Panc1 (cell line): ENCODE data around the gene HEATR5B. TPM values are rescaled to one million over a fixed set of nuclear protein-coding genes. Genes with fewer than 3 reads are reported as not detected.

Experiments used
- ATAC-seq: fragments of 200-7000 bp; cut with Tn5 transposase; 2 replicates; pipeline ENCODE4 v1.9.1; 2020; ENCODE audit warnings: mild to moderate bottlenecking, moderate library complexity
- BruUV-seq: library from RNA; stranded (reverse); fragments of 400-500 nt; replicated peaks from 2 replicates; lab custom pipeline; 2021; lab: Mats Ljungman, UMichigan
- CTCF ChIA-PET: fragments of 300-600 bp; sonication (Branson Sonifier 250); formaldehyde crosslinking; loops from one replicate; lab custom pipeline; 2022; ENCODE audit warnings: antibody characterized with exemption; lab: Charles Lee
- POLR2A ChIA-PET: fragments of 300-600 bp; sonication (Branson Sonifier 250); formaldehyde crosslinking; loops from one replicate; lab custom pipeline; 2022; ENCODE audit warnings: antibody characterized with exemption; lab: Charles Lee
- DNase-seq: peaks from one replicate; pipeline ENCODE4 v3.0.0-alpha.2; 2010; ENCODE audit warnings: low read depth, low spot score
- H3K27ac ChIP-seq: 2 replicates; pipeline ENCODE4 v1.5.1; 2011; ENCODE audit warnings: mild to moderate bottlenecking, low read length, inconsistent platforms
- H3K27me3 ChIP-seq: fragments of 200-500 bp; sonication (Bioruptor generic); 2 replicates; pipeline ENCODE4 v1.6.0; 2014; ENCODE audit warnings: low read length, inconsistent platforms; ENCODE audit not compliant: control insufficient read depth, insufficient read depth
- H3K36me3 ChIP-seq: fragments of 200-500 bp; sonication (Bioruptor generic); 2 replicates; pipeline ENCODE4 v1.5.1; 2014; ENCODE audit warnings: inconsistent platforms, mild to moderate bottlenecking, low read length, moderate library complexity; ENCODE audit not compliant: control insufficient read depth, insufficient read depth
- H3K4me1 ChIP-seq: 2 replicates; pipeline ENCODE4 v1.5.1; 2011; ENCODE audit warnings: inconsistent platforms, mild to moderate bottlenecking, low read length, moderate library complexity; ENCODE audit not compliant: control insufficient read depth, insufficient read depth
- H3K4me3 ChIP-seq, 2 experiments: 2 replicates each; pipeline ENCODE4 v1.5.1; 2011 to 2012; ENCODE audit warnings: low read depth in 2 of 2, low read length in 2 of 2, mild to moderate bottlenecking in 2 of 2, inconsistent platforms in 1 of 2, moderate library complexity in 1 of 2
- H3K9me3 ChIP-seq: fragments of 200-500 bp; sonication (Bioruptor generic); 2 replicates; pipeline ENCODE4 v1.5.1; 2014; ENCODE audit warnings: low read depth, mild to moderate bottlenecking, inconsistent platforms, low read length, moderate library complexity; ENCODE audit not compliant: control insufficient read depth, insufficient read depth
- CTCF ChIP-seq: fragments of 450-650 bp; IDR thresholded peaks from 2 replicates; pipeline ENCODE4 v1.5.1; 2017; ENCODE audit warnings: mild to moderate bottlenecking
- POLR2AphosphoS5 ChIP-seq: IDR thresholded peaks from 2 replicates; pipeline ENCODE4 v1.6.1; 2012; ENCODE audit warnings: mild to moderate bottlenecking, low read depth, low read length, moderate library complexity
- SIN3A ChIP-seq: IDR thresholded peaks from 2 replicates; pipeline ENCODE4 v1.6.1; 2012; ENCODE audit warnings: low read depth, mild to moderate bottlenecking, low read length, moderate library complexity, borderline replicate concordance; ENCODE audit not compliant: insufficient read depth
- TCF7L2 ChIP-seq: IDR thresholded peaks from 2 replicates; pipeline ENCODE4 v1.6.1; 2011; ENCODE audit warnings: mild to moderate bottlenecking, low read depth, low read length, inconsistent platforms
- in situ Hi-C: cut with HindIII; loops from 2 replicates; pipeline ENCODE4 v1.10.0; 2016; ENCODE audit warnings: low sequenced_read_pairs, low pct_unique_long_range_greater_than_20kb
- intact Hi-C: fragments of 100-400 bp; cut with micrococcal nuclease; formaldehyde crosslinking; loops from one replicate; pipeline ENCODE4 v1.10.0; 2022; ENCODE audit not compliant: unreplicated experiment
- total RNA-seq: library from RNA; stranded (reverse); gene quantifications from one replicate; pipeline ENCODE4 v1.2.1, GENCODE V29; 2021; ENCODE audit not compliant: unreplicated experiment
- TF ChIP-seq, protein P1 (sequence below), 2 experiments: IDR thresholded peaks; 2 replicates each; pipeline ENCODE4 v1.6.1; 2011 to 2012; ENCODE audit warnings: low read depth in 2 of 2, control low read depth in 1 of 2, low read length in 1 of 2, mild to moderate bottlenecking in 1 of 2, moderate library complexity in 1 of 2; ENCODE audit not compliant: insufficient read depth in 1 of 2

The HEATR5B gene
- total RNA-seq, 1 experiment from 2014 or later: 13.6 TPM

- no peaks in the 10 kb centered on the region for H3K9me3 ChIP-seq
- TF ChIP-seq TCF7L2 (no peak), POLR2AphosphoS5 (no peak), SIN3A (no peak), CTCF (no peak)
- TF ChIP-seq, protein P1, sequence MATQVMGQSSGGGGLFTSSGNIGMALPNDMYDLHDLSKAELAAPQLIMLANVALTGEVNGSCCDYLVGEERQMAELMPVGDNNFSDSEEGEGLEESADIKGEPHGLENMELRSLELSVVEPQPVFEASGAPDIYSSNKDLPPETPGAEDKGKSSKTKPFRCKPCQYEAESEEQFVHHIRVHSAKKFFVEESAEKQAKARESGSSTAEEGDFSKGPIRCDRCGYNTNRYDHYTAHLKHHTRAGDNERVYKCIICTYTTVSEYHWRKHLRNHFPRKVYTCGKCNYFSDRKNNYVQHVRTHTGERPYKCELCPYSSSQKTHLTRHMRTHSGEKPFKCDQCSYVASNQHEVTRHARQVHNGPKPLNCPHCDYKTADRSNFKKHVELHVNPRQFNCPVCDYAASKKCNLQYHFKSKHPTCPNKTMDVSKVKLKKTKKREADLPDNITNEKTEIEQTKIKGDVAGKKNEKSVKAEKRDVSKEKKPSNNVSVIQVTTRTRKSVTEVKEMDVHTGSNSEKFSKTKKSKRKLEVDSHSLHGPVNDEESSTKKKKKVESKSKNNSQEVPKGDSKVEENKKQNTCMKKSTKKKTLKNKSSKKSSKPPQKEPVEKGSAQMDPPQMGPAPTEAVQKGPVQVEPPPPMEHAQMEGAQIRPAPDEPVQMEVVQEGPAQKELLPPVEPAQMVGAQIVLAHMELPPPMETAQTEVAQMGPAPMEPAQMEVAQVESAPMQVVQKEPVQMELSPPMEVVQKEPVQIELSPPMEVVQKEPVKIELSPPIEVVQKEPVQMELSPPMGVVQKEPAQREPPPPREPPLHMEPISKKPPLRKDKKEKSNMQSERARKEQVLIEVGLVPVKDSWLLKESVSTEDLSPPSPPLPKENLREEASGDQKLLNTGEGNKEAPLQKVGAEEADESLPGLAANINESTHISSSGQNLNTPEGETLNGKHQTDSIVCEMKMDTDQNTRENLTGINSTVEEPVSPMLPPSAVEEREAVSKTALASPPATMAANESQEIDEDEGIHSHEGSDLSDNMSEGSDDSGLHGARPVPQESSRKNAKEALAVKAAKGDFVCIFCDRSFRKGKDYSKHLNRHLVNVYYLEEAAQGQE (IDR thresholded peaks at IDR 0.05; ENCODE audit: insufficient read depth in 1 of 2, low read depth in 2 of 2, low read length in 1 of 2): no peak
- no peaks in the 10 kb centered on the region for H3K4me1 ChIP-seq
- H3K27me3 ChIP-seq: no peaks in the 10 kb centered on the region
- BruUV-seq: no TSS peak
- DNase-seq (no peak), ATAC-seq (no peak)
- no peak overlapping the region for H3K4me3 ChIP-seq
- ChIA-PET POLR2A (no interaction called here), CTCF (no interaction called here)
- H3K36me3 ChIP-seq: peaks cover 7% of the 10 kb centered on the region
- H3K27ac ChIP-seq: no peak overlapping the region
- intact Hi-C loops (no loop called here), in situ Hi-C loops (no loop called here)
These were observed 7.7 kb upstream of the HEATR5B start for GRCh38 chr2:37091873-37092272.

DNA sequence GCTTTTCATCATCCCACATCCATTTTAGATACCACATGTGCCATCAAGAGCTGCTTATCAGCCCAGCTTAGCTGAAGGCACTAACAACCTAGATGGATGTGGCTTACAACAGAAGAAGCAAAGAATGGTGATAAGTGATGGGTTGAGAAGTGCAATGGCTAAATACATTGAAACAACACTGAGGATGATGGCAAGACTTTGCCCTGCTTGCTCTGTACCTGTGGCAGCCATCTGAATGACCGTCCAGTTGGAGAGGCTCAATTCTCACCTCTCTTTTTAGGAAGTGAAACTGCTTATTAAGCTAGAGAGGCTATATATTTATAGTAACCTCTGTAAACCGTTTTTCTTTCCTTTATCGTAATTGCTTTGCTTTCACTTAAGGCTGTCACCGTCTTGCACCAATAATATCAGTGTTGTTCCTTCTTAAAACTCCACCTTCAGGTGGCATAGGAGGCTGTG is 5.9 kb upstream of the HEATR5B start:
- Histone ChIP-seq H3K27me3 (no peaks in the 10 kb centered on the region), H3K36me3 (no peaks in the 10 kb centered on the region; the same call in none of the 2 replicates), H3K4me3 (no peak overlapping the region), H3K9me3 (no peaks in the 10 kb centered on the region), H3K27ac (no peak overlapping the region), H3K4me1 (peaks cover 6% of the 10 kb centered on the region; the same call in 1 of the 2 replicates)
- TF ChIP-seq, protein P1 (IDR thresholded peaks at IDR 0.05; ENCODE audit: insufficient read depth in 1 of 2, low read depth in 2 of 2, low read length in 1 of 2): no peak
- TF ChIP-seq POLR2AphosphoS5 (no peak), TCF7L2 (no peak)
- POLR2A ChIA-PET: interaction anchor here (0.5 kb wide), 1 partner anchor 14 kb away, joined by 3 read pairs; no protein-coding TSS in a partner anchor
- intact Hi-C loops: no loop called here
- ATAC-seq (no peak), DNase-seq (no peak)
- in situ Hi-C loops: no loop called here
- no TSS peak for BruUV-seq
- CTCF ChIA-PET: no interaction called here
